GM12878 (cell line): Measurements from ENCODE around the gene CBX8. TPM values are rescaled to one million over a fixed set of nuclear protein-coding genes. Genes with fewer than 3 reads are reported as not detected.

Source experiments
- CREB1 ChIP-seq: IDR thresholded peaks from 2 replicates; pipeline ENCODE4 v1.6.1; 2012; ENCODE audit warnings: low read depth, mild to moderate bottlenecking, inconsistent platforms
- CREM ChIP-seq: IDR thresholded peaks from 2 replicates; pipeline ENCODE4 v1.6.1; 2014; ENCODE audit warnings: antibody characterized with exemption, low read depth
- E2F4 ChIP-seq: IDR thresholded peaks from 2 replicates; pipeline ENCODE4 v1.6.1; 2012; ENCODE audit warnings: low read depth, low read length, improper control_type of control experiment
- EGR1 ChIP-seq, 2 experiments: IDR thresholded peaks; 1 replicate in 1 of 2; 2 replicates in 1 of 2; pipeline ENCODE4 v1.6.1; 2011 to 2012; ENCODE audit warnings: low read depth in 2 of 2, low read length in 2 of 2, borderline replicate concordance in 1 of 2, mild to moderate bottlenecking in 1 of 2, moderate library complexity in 1 of 2
- HSF1 ChIP-seq: fragments of 150-350 bp; IDR thresholded peaks from 2 replicates; pipeline ENCODE4 v1.6.1; 2014; ENCODE audit warnings: mild to moderate bottlenecking, low read depth, low read length
- IKZF2 ChIP-seq, 2 experiments: fragments of 450-650 bp; IDR thresholded peaks; 2 replicates each; pipeline ENCODE4 v1.6.1; 2017; ENCODE audit warnings: mild to moderate bottlenecking in 2 of 2, moderate library complexity in 2 of 2
- JUND ChIP-seq: IDR thresholded peaks from 2 replicates; pipeline ENCODE4 v1.6.1; 2012; ENCODE audit warnings: low read depth, mild to moderate bottlenecking, low read length, improper control_type of control experiment, moderate library complexity
- PML ChIP-seq: IDR thresholded peaks from 2 replicates; pipeline ENCODE4 v1.6.1; 2012; ENCODE audit warnings: low read length, inconsistent platforms
- TCF12 ChIP-seq: IDR thresholded peaks from 2 replicates; pipeline ENCODE4 v1.6.1; 2011; ENCODE audit warnings: low read depth, mild to moderate bottlenecking, low read length
- TCF3 ChIP-seq: IDR thresholded peaks from 2 replicates; pipeline ENCODE4 v1.6.1; 2012; ENCODE audit warnings: low read depth, mild to moderate bottlenecking, low read length, borderline replicate concordance; ENCODE audit not compliant: insufficient read depth
- ZNF592 ChIP-seq: fragments of 450-650 bp; IDR thresholded peaks from 2 replicates; pipeline ENCODE4 v1.6.1; 2017; ENCODE audit warnings: mild to moderate bottlenecking, moderate library complexity
- polyA plus RNA-seq, 11 experiments: library from polyadenylated mRNA; depleted of rRNA in 4 of 11; unstranded in 6 of 11; stranded (reverse) in 5 of 11; fragments of >200 nt; fragmentation: Nextera tagmentation in 4 of 11; fragmentation: Illumina TruSeq in 1 of 11; extraction: Ambion mirVana in 4 of 11; extraction: Trizol in 1 of 11; gene quantifications; 1 replicate in 1 of 11; 2 replicates in 10 of 11; pipeline versions ENCODE4 v1.2.1 to v1.2.3, GENCODE V29; 2011 to 2016; ENCODE audit warnings: inconsistent platforms in 2 of 11, missing spikeins in 2 of 11, low read depth in 1 of 11
- total RNA-seq, 4 experiments: library from RNA; depleted of rRNA in 3 of 4; stranded (reverse); fragments of >200 nt in 3 of 4; fragmentation: Illumina TruSeq in 1 of 4; extraction: Trizol in 1 of 4; gene quantifications; 2 replicates each; pipeline versions ENCODE4 v1.2.1 to v1.2.3, GENCODE V29; 2013 to 2021
- TF ChIP-seq, protein P1 (sequence below): fragments of 450-650 bp; IDR thresholded peaks from 2 replicates; pipeline ENCODE4 v1.6.1; 2017; ENCODE audit warnings: borderline replicate concordance
- TF ChIP-seq, protein P2 (sequence below): fragments of 450-650 bp; formaldehyde crosslinking; IDR thresholded peaks from 2 replicates; pipeline ENCODE4 v1.4.0; 2020; ENCODE audit warnings: mild to moderate bottlenecking, moderate library complexity
- TF ChIP-seq, protein P3 (sequence below): IDR thresholded peaks from 2 replicates; pipeline ENCODE4 v1.6.1; 2012; ENCODE audit warnings: low read length, inconsistent platforms

Gene CBX8
- total and polyA plus RNA-seq, 10 of the 15 experiments (the other 5 are each of a cell fraction or from before 2014, with no cell fraction given), result 0.03 to 6.7 (median 1.9) TPM

DNA sequence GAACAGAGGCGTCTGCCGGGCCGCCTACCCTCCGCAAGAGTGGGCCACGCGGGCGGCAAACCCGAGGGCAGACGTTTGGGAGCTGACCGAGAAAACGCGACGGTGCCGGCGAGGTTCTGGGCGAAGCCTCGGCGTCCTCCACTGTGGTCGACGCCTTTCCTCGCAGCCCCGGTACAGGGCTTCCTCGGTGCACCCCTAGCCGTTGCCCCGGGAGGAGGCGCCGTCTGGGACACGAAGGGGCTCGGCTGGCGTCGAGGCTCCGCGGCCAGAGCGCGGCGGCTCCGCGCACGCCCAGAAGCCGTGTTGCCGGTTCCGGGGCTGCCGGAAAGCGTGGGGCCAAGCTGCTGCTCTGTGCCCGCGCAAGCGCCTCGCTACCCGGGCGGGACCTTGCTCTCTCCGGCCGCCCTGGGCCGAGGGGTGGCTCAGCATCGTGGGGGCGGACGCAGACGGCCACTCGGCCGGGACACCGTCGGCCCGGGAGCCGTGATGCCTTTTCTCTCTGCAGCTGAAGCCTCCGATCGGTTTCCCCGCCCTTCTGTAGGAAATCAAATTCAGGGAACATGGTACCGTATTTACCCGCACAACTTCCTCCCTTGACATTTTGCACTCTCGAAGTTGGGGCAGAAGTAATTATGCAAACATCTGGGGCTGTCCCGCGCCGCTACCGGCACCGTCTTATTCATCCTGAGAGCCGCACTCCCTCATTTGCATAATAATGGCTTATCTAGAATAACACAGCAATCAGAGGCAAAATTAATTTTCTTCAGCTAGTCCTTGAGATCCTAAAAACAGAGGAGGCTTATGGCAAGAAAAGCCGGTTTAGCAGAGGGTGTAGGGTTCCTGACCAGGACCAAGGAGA, 7.3 kb upstream of the CBX8 start (continued):
- no peak for TF ChIP-seq PML
- peak in 1 of 2 experiments; percentile 20; a peak in 3 of 4 replicates for TF ChIP-seq IKZF2 (IDR thresholded peaks at IDR 0.05)
- TF ChIP-seq HSF1, result no peak
- no peak for TF ChIP-seq ZNF592
- TF ChIP-seq, protein P1, sequence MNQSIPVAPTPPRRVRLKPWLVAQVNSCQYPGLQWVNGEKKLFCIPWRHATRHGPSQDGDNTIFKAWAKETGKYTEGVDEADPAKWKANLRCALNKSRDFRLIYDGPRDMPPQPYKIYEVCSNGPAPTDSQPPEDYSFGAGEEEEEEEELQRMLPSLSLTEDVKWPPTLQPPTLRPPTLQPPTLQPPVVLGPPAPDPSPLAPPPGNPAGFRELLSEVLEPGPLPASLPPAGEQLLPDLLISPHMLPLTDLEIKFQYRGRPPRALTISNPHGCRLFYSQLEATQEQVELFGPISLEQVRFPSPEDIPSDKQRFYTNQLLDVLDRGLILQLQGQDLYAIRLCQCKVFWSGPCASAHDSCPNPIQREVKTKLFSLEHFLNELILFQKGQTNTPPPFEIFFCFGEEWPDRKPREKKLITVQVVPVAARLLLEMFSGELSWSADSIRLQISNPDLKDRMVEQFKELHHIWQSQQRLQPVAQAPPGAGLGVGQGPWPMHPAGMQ, result no peak
- no peak for TF ChIP-seq E2F4
- no peak for TF ChIP-seq EGR1 (IDR thresholded peaks at IDR 0.05; ENCODE audit: borderline replicate concordance in 1 of 2, low read depth in 2 of 2, low read length in 2 of 2)
- no peak for TF ChIP-seq TCF12
- peak; percentile 28; the same call in 1 of the 2 replicates for TF ChIP-seq CREM
- TF ChIP-seq TCF3, result 0 out of 2 replicates have a peak, but pooled peaks have one; percentile 16
- no peak; the same call in 1 of the 2 replicates for TF ChIP-seq JUND
- TF ChIP-seq, protein P2, sequence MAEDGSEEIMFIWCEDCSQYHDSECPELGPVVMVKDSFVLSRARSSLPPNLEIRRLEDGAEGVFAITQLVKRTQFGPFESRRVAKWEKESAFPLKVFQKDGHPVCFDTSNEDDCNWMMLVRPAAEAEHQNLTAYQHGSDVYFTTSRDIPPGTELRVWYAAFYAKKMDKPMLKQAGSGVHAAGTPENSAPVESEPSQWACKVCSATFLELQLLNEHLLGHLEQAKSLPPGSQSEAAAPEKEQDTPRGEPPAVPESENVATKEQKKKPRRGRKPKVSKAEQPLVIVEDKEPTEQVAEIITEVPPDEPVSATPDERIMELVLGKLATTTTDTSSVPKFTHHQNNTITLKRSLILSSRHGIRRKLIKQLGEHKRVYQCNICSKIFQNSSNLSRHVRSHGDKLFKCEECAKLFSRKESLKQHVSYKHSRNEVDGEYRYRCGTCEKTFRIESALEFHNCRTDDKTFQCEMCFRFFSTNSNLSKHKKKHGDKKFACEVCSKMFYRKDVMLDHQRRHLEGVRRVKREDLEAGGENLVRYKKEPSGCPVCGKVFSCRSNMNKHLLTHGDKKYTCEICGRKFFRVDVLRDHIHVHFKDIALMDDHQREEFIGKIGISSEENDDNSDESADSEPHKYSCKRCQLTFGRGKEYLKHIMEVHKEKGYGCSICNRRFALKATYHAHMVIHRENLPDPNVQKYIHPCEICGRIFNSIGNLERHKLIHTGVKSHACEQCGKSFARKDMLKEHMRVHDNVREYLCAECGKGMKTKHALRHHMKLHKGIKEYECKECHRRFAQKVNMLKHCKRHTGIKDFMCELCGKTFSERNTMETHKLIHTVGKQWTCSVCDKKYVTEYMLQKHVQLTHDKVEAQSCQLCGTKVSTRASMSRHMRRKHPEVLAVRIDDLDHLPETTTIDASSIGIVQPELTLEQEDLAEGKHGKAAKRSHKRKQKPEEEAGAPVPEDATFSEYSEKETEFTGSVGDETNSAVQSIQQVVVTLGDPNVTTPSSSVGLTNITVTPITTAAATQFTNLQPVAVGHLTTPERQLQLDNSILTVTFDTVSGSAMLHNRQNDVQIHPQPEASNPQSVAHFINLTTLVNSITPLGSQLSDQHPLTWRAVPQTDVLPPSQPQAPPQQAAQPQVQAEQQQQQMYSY (CRISPR knock-in tag), result no peak
- TF ChIP-seq, protein P3, sequence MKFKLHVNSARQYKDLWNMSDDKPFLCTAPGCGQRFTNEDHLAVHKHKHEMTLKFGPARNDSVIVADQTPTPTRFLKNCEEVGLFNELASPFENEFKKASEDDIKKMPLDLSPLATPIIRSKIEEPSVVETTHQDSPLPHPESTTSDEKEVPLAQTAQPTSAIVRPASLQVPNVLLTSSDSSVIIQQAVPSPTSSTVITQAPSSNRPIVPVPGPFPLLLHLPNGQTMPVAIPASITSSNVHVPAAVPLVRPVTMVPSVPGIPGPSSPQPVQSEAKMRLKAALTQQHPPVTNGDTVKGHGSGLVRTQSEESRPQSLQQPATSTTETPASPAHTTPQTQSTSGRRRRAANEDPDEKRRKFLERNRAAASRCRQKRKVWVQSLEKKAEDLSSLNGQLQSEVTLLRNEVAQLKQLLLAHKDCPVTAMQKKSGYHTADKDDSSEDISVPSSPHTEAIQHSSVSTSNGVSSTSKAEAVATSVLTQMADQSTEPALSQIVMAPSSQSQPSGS, result no peak
- 0 out of 2 replicates have a peak, but pooled peaks have one; percentile 38 for TF ChIP-seq CREB1
